IPS DF 19.7 (cell line): ENCODE results near the gene POU2AF1.

Source experiments
- DNase-seq: peaks from one replicate; pipeline ENCODE4 v3.0.0-alpha.2; 2013; ENCODE audit warnings: low read depth, low spot score

The POU2AF1 gene

GRCh38 chr11:111378861-111379601 is at the start of gene POU2AF1:
Gene POU2AF1 (minus strand): TSS chr11:111379275. CDS start chr11:111379177, 98 bp downstream.
- DNase-seq: no peak

GRCh38 chr11:111428113-111428876 is 49.2 kb upstream of the POU2AF1 start:
- no peak for DNase-seq

- DNase-seq: no peak
These were observed 48.4 kb upstream of the POU2AF1 start for GRCh38 chr11:111427471-111427912.

GRCh38 chr11:111426617-111427016 is 47.5 kb upstream of the POU2AF1 start:
- no peak for DNase-seq

GRCh38 chr11:111423250-111423615 is 44.2 kb upstream of the POU2AF1 start:
- DNase-seq: no peak

GRCh38 chr11:111422494-111423249 is 43.6 kb upstream of the POU2AF1 start:
- peak; percentile 52 for DNase-seq

GRCh38 chr11:111421251-111421650 is 42.2 kb upstream of the POU2AF1 start:
- no peak for DNase-seq

- no peak for DNase-seq
These were observed 40.7 kb upstream of the POU2AF1 start for GRCh38 chr11:111419641-111420327.

- no peak for DNase-seq
These were observed 40.1 kb upstream of the POU2AF1 start for GRCh38 chr11:111419181-111419580.

GRCh38 chr11:111418436-111418787 is 39.3 kb upstream of the POU2AF1 start:
- DNase-seq: no peak

GRCh38 chr11:111417766-111418435 is 38.8 kb upstream of the POU2AF1 start:
- DNase-seq: no peak

GRCh38 chr11:111417011-111417765 is 38.1 kb upstream of the POU2AF1 start:
- no peak for DNase-seq

- DNase-seq: no peak
These were observed 37.3 kb upstream of the POU2AF1 start for GRCh38 chr11:111416231-111416960.

GRCh38 chr11:111414936-111415335 is 35.9 kb upstream of the POU2AF1 start:
- DNase-seq: no peak

- no peak for DNase-seq
These were observed 35.3 kb upstream of the POU2AF1 start for GRCh38 chr11:111414267-111414931.

GRCh38 chr11:111413849-111414248 is 34.8 kb upstream of the POU2AF1 start:
- DNase-seq: no peak

GRCh38 chr11:111412293-111412692 is 33.2 kb upstream of the POU2AF1 start:
- DNase-seq: no peak

- no peak for DNase-seq
These were observed 32.4 kb upstream of the POU2AF1 start for GRCh38 chr11:111411456-111411855.

GRCh38 chr11:111410951-111411350 is 31.9 kb upstream of the POU2AF1 start:
- no peak for DNase-seq
